OCI-LY1 (cell line): ENCODE data around the gene LRRFIP1.

Experiments
- H2AFZ ChIP-seq: fragments of 200-600 bp; sonication (generic), shearing (Covaris generic); 2 replicates; pipeline ENCODE4 v1.6.0; 2014; ENCODE audit warnings: antibody characterized with exemption, mild to moderate bottlenecking, low read length
- H3F3A ChIP-seq: fragments of 200-600 bp; sonication (generic), shearing (Covaris generic); 2 replicates; pipeline ENCODE4 v1.6.0; 2014; ENCODE audit warnings: mild to moderate bottlenecking, antibody characterized with exemption, low read length, moderate library complexity; ENCODE audit not compliant: insufficient read depth
- H3K27ac ChIP-seq: fragments of 200-600 bp; sonication (generic); 2 replicates; pipeline ENCODE4 v1.5.1; 2014; ENCODE audit warnings: low read length, mixed run types, mild to moderate bottlenecking, low read depth; ENCODE audit not compliant: poor library complexity, severe bottlenecking
- H3K27me3 ChIP-seq: fragments of 200-600 bp; sonication (generic); 2 replicates; pipeline ENCODE4 v1.6.0; 2014; ENCODE audit warnings: antibody characterized with exemption, mild to moderate bottlenecking, low read length, moderate library complexity; ENCODE audit not compliant: insufficient read depth
- H3K36me3 ChIP-seq: fragments of 200-600 bp; sonication (generic); 2 replicates; pipeline ENCODE4 v1.6.1; 2014; ENCODE audit warnings: mild to moderate bottlenecking, antibody characterized with exemption, low read length, moderate library complexity, mixed read lengths; ENCODE audit not compliant: insufficient read depth
- H3K4me1 ChIP-seq: fragments of 200-600 bp; sonication (generic); 2 replicates; pipeline ENCODE4 v1.5.1; 2014; ENCODE audit warnings: mild to moderate bottlenecking, low read length, moderate library complexity; ENCODE audit not compliant: insufficient read depth, severe bottlenecking
- H3K4me2 ChIP-seq: fragments of 200-600 bp; sonication (generic), shearing (Covaris generic); 2 replicates; pipeline ENCODE4 v1.6.1; 2014; ENCODE audit warnings: low read length
- H3K4me3 ChIP-seq: fragments of 200-600 bp; sonication (generic); 2 replicates; pipeline ENCODE4 v1.5.1; 2014; ENCODE audit warnings: low read length, low read depth, mild to moderate bottlenecking, mixed read lengths; ENCODE audit not compliant: poor library complexity, severe bottlenecking
- H3K79me2 ChIP-seq: fragments of 200-600 bp; shearing (Covaris generic); 2 replicates; pipeline ENCODE4 v1.6.1; 2016; ENCODE audit warnings: mixed run types, low read length, mixed read lengths; ENCODE audit not compliant: insufficient read depth
- H3K9ac ChIP-seq: fragments of 200-600 bp; sonication (generic), shearing (Covaris generic); 2 replicates; pipeline ENCODE4 v1.6.1; 2014; ENCODE audit warnings: mild to moderate bottlenecking, low read length, mixed read lengths
- H3K9me2 ChIP-seq: fragments of 200-600 bp; sonication (generic), shearing (Covaris generic); 2 replicates; pipeline ENCODE4 v1.6.1; 2014; ENCODE audit warnings: low read depth, mild to moderate bottlenecking, low read length, mixed read lengths
- H3K9me3 ChIP-seq: fragments of 200-600 bp; shearing (Covaris generic); 2 replicates; pipeline ENCODE4 v1.6.1; 2014; ENCODE audit warnings: low read length, mixed read lengths
- H4K20me1 ChIP-seq: fragments of 200-600 bp; sonication (generic), shearing (Covaris generic); 2 replicates; pipeline ENCODE4 v1.6.0; 2016; ENCODE audit warnings: mild to moderate bottlenecking, low read length; ENCODE audit not compliant: insufficient read depth
- CTCF ChIP-seq: fragments of 200-600 bp; sonication (generic), shearing (Covaris generic); IDR thresholded peaks from 2 replicates; pipeline ENCODE4 v1.5.1; 2017; ENCODE audit warnings: mild to moderate bottlenecking, antibody characterized with exemption, low read length, moderate library complexity, mixed read lengths
- EZH2 ChIP-seq: fragments of 200-600 bp; sonication (generic), shearing (Covaris generic); IDR thresholded peaks from 2 replicates; pipeline ENCODE4 v1.8.0; 2017; ENCODE audit warnings: borderline replicate concordance, mixed run types, mild to moderate bottlenecking, antibody characterized with exemption, low read length, moderate library complexity, mixed read lengths

LRRFIP1 gene

DNA sequence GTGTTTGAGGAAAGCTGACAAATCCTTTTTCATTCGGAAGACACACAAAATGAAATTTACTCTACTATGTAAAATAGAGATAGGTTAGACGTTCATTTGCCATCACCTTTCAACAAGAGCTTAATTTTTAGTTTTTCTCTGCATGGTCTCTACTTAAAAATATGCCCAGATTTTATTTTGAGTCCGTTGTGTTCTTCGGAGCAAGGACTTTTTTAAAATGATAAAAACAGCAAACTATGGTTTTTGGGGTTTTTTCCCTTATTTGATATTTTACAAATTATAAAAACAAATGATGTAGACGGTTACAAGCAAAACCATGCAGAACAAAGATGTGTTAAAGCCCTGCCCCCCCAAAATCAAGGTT lies 117.8 kb downstream of the LRRFIP1 start:
- H3K9me2 ChIP-seq = no peaks in the 10 kb centered on the region
- peaks cover 34% of the 10 kb centered on the region for H3K36me3 ChIP-seq
- H3K27me3 ChIP-seq = no peaks in the 10 kb centered on the region

GRCh38 chr2:237746302-237747080 lies 119.1 kb downstream of the LRRFIP1 start:
- Histone ChIP-seq H2AFZ (no peak overlapping the region), H3K4me2 (no peak overlapping the region), H3K4me1 (peaks cover 11% of the 10 kb centered on the region), H3K4me3 (no peak overlapping the region), H3F3A (no peaks in the 10 kb centered on the region), H3K9me3 (no peaks in the 10 kb centered on the region), H3K27me3 (no peaks in the 10 kb centered on the region), H3K27ac (no peak overlapping the region), H4K20me1 (no peaks in the 10 kb centered on the region), H3K36me3 (peaks cover 45% of the 10 kb centered on the region), H3K9ac (no peak overlapping the region), H3K9me2 (no peaks in the 10 kb centered on the region), H3K79me2 (no peaks in the 10 kb centered on the region)
- no peak for TF ChIP-seq CTCF
- TF ChIP-seq EZH2 = no peak

More for the DNA sequence above, 117.8 kb downstream of the LRRFIP1 start:
- H3K9me3 ChIP-seq = no peaks in the 10 kb centered on the region
- no peak for TF ChIP-seq CTCF
- no peak for TF ChIP-seq EZH2
- H3F3A ChIP-seq = no peaks in the 10 kb centered on the region
- H2AFZ ChIP-seq = no peak overlapping the region
- H3K4me3 ChIP-seq = no peak overlapping the region
- no peaks in the 10 kb centered on the region for H4K20me1 ChIP-seq
- no peak overlapping the region for H3K27ac ChIP-seq
- H3K79me2 ChIP-seq = no peaks in the 10 kb centered on the region
- peaks cover 16% of the 10 kb centered on the region for H3K4me1 ChIP-seq
- H3K4me2 ChIP-seq = no peak overlapping the region
- no peak overlapping the region for H3K9ac ChIP-seq

- Histone ChIP-seq H3K36me3 (peaks cover 52% of the 10 kb centered on the region), H3K9ac (no peak overlapping the region), H3K4me3 (no peak overlapping the region), H3K9me2 (no peaks in the 10 kb centered on the region), H4K20me1 (no peaks in the 10 kb centered on the region), H3K4me2 (no peak overlapping the region), H3K9me3 (no peaks in the 10 kb centered on the region), H2AFZ (no peak overlapping the region), H3K79me2 (no peaks in the 10 kb centered on the region), H3K27ac (no peak overlapping the region), H3K27me3 (no peaks in the 10 kb centered on the region), H3K4me1 (peaks cover 11% of the 10 kb centered on the region), H3F3A (no peaks in the 10 kb centered on the region)
- no peak for TF ChIP-seq CTCF
- TF ChIP-seq EZH2 = no peak
Measured at GRCh38 chr2:237747189-237747588, 119.8 kb downstream of the LRRFIP1 start.
